ENCODE results near the gene ADGRD2. TPM values are rescaled to one million over a fixed set of nuclear protein-coding genes. Genes with fewer than 3 reads are reported as not detected.

The ADGRD2 gene
- total RNA-seq, 4 donors from 2014 or later = not detected

- Histone ChIP-seq H3K9me3 (no peaks in the 10 kb centered on the region), H3K36me3 (no peaks in the 10 kb centered on the region), H3K27me3 (peaks cover 0 to 54% of the 10 kb centered on the region in 2 donors), H3K27ac (no peak overlapping the region), H3K4me3 (no peak overlapping the region), H3K4me1 (peaks cover 0 to 6% (median 0%) of the 10 kb centered on the region in 4 donors)
- TF ChIP-seq CTCF (IDR thresholded peaks at IDR 0.05) (no peak), EP300 (IDR thresholded peaks at IDR 0.05) (no peak), POLR2A (IDR thresholded peaks at IDR 0.05) (no peak)
- DNase-seq (ENCODE audit: low spot score in 2 of 2) = no peak
- WGBS, 2 donors = 83 to 84% methylated on average over 19 to 23 of the region's 32 CpGs
Observed at GRCh38 chr9:124491049-124491975, 41.1 kb downstream of the ADGRD2 start.

GRCh38 chr9:124492818-124493217, 42.6 kb downstream of the ADGRD2 start:
- TF ChIP-seq CTCF (IDR thresholded peaks at IDR 0.05) (no peak), POLR2A (IDR thresholded peaks at IDR 0.05) (no peak), EP300 (IDR thresholded peaks at IDR 0.05) (no peak)
- DNase-seq (ENCODE audit: low spot score in 2 of 2) = no peak
- Histone ChIP-seq H3K27me3 (peaks cover 0 to 40% of the 10 kb centered on the region in 2 donors), H3K4me3 (no peak overlapping the region), H3K36me3 (no peaks in the 10 kb centered on the region), H3K4me1 (no peaks in the 10 kb centered on the region), H3K9me3 (no peaks in the 10 kb centered on the region), H3K27ac (no peak overlapping the region)
- 73 to 81% methylated on average over 8 to 16 of the region's 19 CpGs for WGBS, 2 donors

GRCh38 chr9:124493218-124493617, 43.0 kb downstream of the ADGRD2 start:
- H3K36me3 ChIP-seq = no peaks in the 10 kb centered on the region
- no peaks in the 10 kb centered on the region for H3K4me1 ChIP-seq
- H3K27me3 ChIP-seq = peaks cover 0 to 36% of the 10 kb centered on the region in 2 donors
- DNase-seq (ENCODE audit: low spot score in 2 of 2) = no peak
- WGBS, 2 donors = 80 to 95% methylated on average over 3 to 4 of the region's 4 CpGs
- no peak for TF ChIP-seq CTCF (IDR thresholded peaks at IDR 0.05)
- no peak for TF ChIP-seq POLR2A (IDR thresholded peaks at IDR 0.05)
- no peak for TF ChIP-seq EP300 (IDR thresholded peaks at IDR 0.05)
- no peak overlapping the region for H3K27ac ChIP-seq
- H3K4me3 ChIP-seq = no peak overlapping the region
- H3K9me3 ChIP-seq = no peaks in the 10 kb centered on the region

GRCh38 chr9:124493794-124494479, 43.7 kb downstream of the ADGRD2 start:
- peaks cover 0 to 35% of the 10 kb centered on the region in 2 donors for H3K27me3 ChIP-seq
- no peaks in the 10 kb centered on the region for H3K9me3 ChIP-seq
- no peak overlapping the region for H3K4me3 ChIP-seq
- no peaks in the 10 kb centered on the region for H3K36me3 ChIP-seq
- TF ChIP-seq POLR2A (IDR thresholded peaks at IDR 0.05) = no peak
- TF ChIP-seq CTCF (IDR thresholded peaks at IDR 0.05) = no peak
- no peak for TF ChIP-seq EP300 (IDR thresholded peaks at IDR 0.05)
- no peaks in the 10 kb centered on the region for H3K4me1 ChIP-seq
- H3K27ac ChIP-seq = no peak overlapping the region
- 73 to 75% methylated on average over 14 to 18 of the region's 18 CpGs for WGBS, 2 donors
- DNase-seq (ENCODE audit: low spot score in 2 of 2) = no peak

Measured in tibial nerve (tissue), 4 donors.